K562 (cell line): Measurements from ENCODE around the gene RBPJ. TPM values are rescaled to one million over a fixed set of nuclear protein-coding genes. Genes with fewer than 3 reads are reported as not detected.

ENCODE experiments used
- ATAC-seq: fragments of 200-7000 bp; cut with Tn5 transposase; 3 replicates; pipeline ENCODE4 v1.9.1; 2020; ENCODE audit warnings: moderate library complexity
- BruUV-seq: library from RNA; stranded (reverse); fragments of 400-500 nt; replicated peaks from 2 replicates; lab custom pipeline; 2021; lab: Mats Ljungman, UMichigan
- CTCF ChIA-PET: fragments of 300-600 bp; formaldehyde crosslinking; extraction: SDS; loops from one replicate; lab custom pipeline; 2021; ENCODE audit warnings: low intra/inter-chr PET ratio; lab: Yijun Ruan, JAX
- POLR2A ChIA-PET: fragments of 300-600, 350-650 bp; sonication (Branson Sonifier 250); formaldehyde crosslinking; extraction: SDS; loops from one replicate; lab custom pipeline; 2021; ENCODE audit warnings: antibody characterized with exemption, inconsistent platforms; lab: Yijun Ruan, JAX
- DNase-seq, 4 experiments: peaks; one replicate each; pipeline versions ENCODE4 v3.0.0 to v3.0.0-alpha.2; 2011 to 2018; ENCODE audit warnings: low spot score in 3 of 4, mixed read lengths in 3 of 4; ENCODE audit errors: extremely low read depth in 1 of 4
- FAIRE-seq: peaks from 2 replicates; lab custom pipeline; 2011; peaks lifted over from hg19 to GRCh38; lab: Jason Lieb, UNC
- H2AFZ ChIP-seq: 2 replicates; pipeline ENCODE4 v1.6.0; 2011; ENCODE audit warnings: low read depth, low read length, control low read depth, inconsistent platforms
- H3K27ac ChIP-seq: fragments of 200-600 bp; 3 replicates; pipeline ENCODE4 v1.8.0; 2011; ENCODE audit warnings: low read depth, mild to moderate bottlenecking, control low read depth, inconsistent platforms, low read length, moderate library complexity, mixed read lengths; ENCODE audit errors: extremely low read depth
- H3K27me3 ChIP-seq, 2 experiments: fragments of 300-600 bp in 1 of 2; 2 replicates in 1 of 2; 3 replicates in 1 of 2; pipeline versions ENCODE4 v1.6.0 to v1.8.0; 2011; ENCODE audit warnings: inconsistent platforms in 2 of 2, low read length in 2 of 2, mild to moderate bottlenecking in 1 of 2, mixed read lengths in 1 of 2, moderate library complexity in 1 of 2; ENCODE audit not compliant: control insufficient read depth in 2 of 2, insufficient read depth in 2 of 2
- H3K36me3 ChIP-seq: fragments of 300-600 bp; 3 replicates; pipeline ENCODE4 v1.8.0; 2011; ENCODE audit warnings: mild to moderate bottlenecking, low read length, inconsistent platforms; ENCODE audit not compliant: control insufficient read depth, insufficient read depth
- H3K4me1 ChIP-seq, 2 experiments: fragments of 200-600 bp in 1 of 2; replicated peaks in 1 of 2; 2 replicates in 1 of 2; 3 replicates in 1 of 2; pipeline versions ENCODE4 v1.5.1 to v1.8.0; 2011; ENCODE audit warnings: inconsistent platforms in 2 of 2, low read length in 2 of 2, mild to moderate bottlenecking in 1 of 2, mixed read lengths in 1 of 2, moderate library complexity in 1 of 2; ENCODE audit not compliant: control insufficient read depth in 2 of 2, insufficient read depth in 2 of 2
- H3K4me2 ChIP-seq: 2 replicates; pipeline ENCODE4 v1.6.1; 2011; ENCODE audit warnings: low read length, control low read depth, inconsistent platforms, mixed read lengths; ENCODE audit not compliant: insufficient read depth
- H3K4me3 ChIP-seq: fragments of 200-600 bp; sonication (generic), shearing (Covaris generic); 2 replicates; pipeline ENCODE4 v1.5.1; 2016; ENCODE audit warnings: control low read depth, inconsistent platforms
- H3K79me2 ChIP-seq: fragments of 200-600 bp; 3 replicates; pipeline ENCODE4 v1.8.0; 2011; ENCODE audit warnings: low read length, inconsistent platforms; ENCODE audit not compliant: control insufficient read depth, insufficient read depth
- H3K9ac ChIP-seq, 2 experiments: 2 replicates each; pipeline versions ENCODE4 v1.6.0 to v1.6.1; 2011; ENCODE audit warnings: low read depth in 2 of 2, low read length in 2 of 2, control low read depth in 1 of 2, inconsistent platforms in 1 of 2, mild to moderate bottlenecking in 1 of 2, mixed read lengths in 1 of 2; ENCODE audit not compliant: insufficient read depth in 1 of 2
- H3K9me1 ChIP-seq: one replicate; pipeline ENCODE4 v1.6.0; 2011; ENCODE audit warnings: inconsistent platforms, mild to moderate bottlenecking, low read length, moderate library complexity; ENCODE audit not compliant: control insufficient read depth, insufficient read depth
- H3K9me3 ChIP-seq: replicated peaks from 2 replicates; pipeline ENCODE4 v1.5.1; 2011; ENCODE audit warnings: low read depth, low read length, inconsistent platforms; ENCODE audit not compliant: control insufficient read depth, insufficient read depth
- H4K20me1 ChIP-seq: replicated peaks from 2 replicates; pipeline ENCODE4 v1.6.1; 2011; ENCODE audit warnings: low read length, inconsistent platforms, mixed read lengths; ENCODE audit not compliant: control insufficient read depth, insufficient read depth
- CBX5 ChIP-seq: IDR thresholded peaks from 2 replicates; pipeline ENCODE4 v1.6.1; 2014; ENCODE audit warnings: low read depth, borderline replicate concordance
- HOXB6 ChIP-seq: fragments of 250-450 bp; sonication (Bioruptor Pico); IDR thresholded peaks from 2 replicates; pipeline ENCODE4 v1.5.1; 2022; ENCODE audit warnings: mild to moderate bottlenecking, borderline replicate concordance
- MAFG ChIP-seq: fragments of 450-650 bp; conservative IDR thresholded peaks from 2 replicates; pipeline ENCODE4 v1.6.1; 2016; ENCODE audit warnings: missing genetic modification characterization, missing compliant biosample characterization
- RHOXF2B ChIP-seq: fragments of 250-450 bp; sonication (Bioruptor Pico); conservative IDR thresholded peaks from 2 replicates; pipeline ENCODE4 v1.5.1; 2021
- ZNF263 ChIP-seq: sonication (generic); formaldehyde crosslinking; IDR thresholded peaks from 2 replicates; pipeline ENCODE4 v1.8.0; 2022; ENCODE audit warnings: mild to moderate bottlenecking, missing genetic modification reagents, borderline replicate concordance
- WGBS: fragments of 100-300 bp; shearing (Covaris generic); methylation state at CpG from one replicate; pipeline ENCODE4 v1.1.6; 2016; ENCODE audit warnings: low coverage, mixed read lengths; ENCODE audit not compliant: insufficient coverage; ENCODE audit errors: missing lambda C conversion rate; 5-methylcytosine and 5-hydroxymethylcytosine counted together
- in situ Hi-C: fragments of 300-500 bp; cut with MboI; formaldehyde crosslinking; loops from 4 replicates; pipeline ENCODE4 v1.15.0; 2018; ENCODE audit warnings: inconsistent platforms, mixed read lengths
- intact Hi-C: fragments of 100-400 bp; cut with micrococcal nuclease; formaldehyde crosslinking; loops from 2 replicates; pipeline ENCODE4 v1.14.2; 2022
- polyA plus RNA-seq, 8 experiments: library from polyadenylated mRNA; depleted of rRNA in 4 of 8; stranded (reverse) in 5 of 8; unstranded in 3 of 8; fragments of >200 nt; fragmentation: Nextera tagmentation in 2 of 8; fragmentation: Illumina TruSeq in 1 of 8; extraction: Ambion mirVana in 2 of 8; extraction: Trizol in 1 of 8; gene quantifications; 2 replicates each; pipeline versions ENCODE4 v1.2.1 to v1.2.3, GENCODE V29; 2011 to 2014; ENCODE audit warnings: inconsistent platforms in 1 of 8, missing spikeins in 1 of 8
- total RNA-seq, 7 experiments: library from RNA; depleted of rRNA in 6 of 7; stranded (reverse); fragments of >200 nt in 6 of 7; fragmentation: Illumina TruSeq in 2 of 7; extraction: Trizol in 2 of 7; gene quantifications; 2 replicates each; pipeline versions ENCODE4 v1.2.1 to v1.2.3, GENCODE V29; 2011 to 2021; ENCODE audit warnings: low replicate concordance in 1 of 7

The RBPJ gene
- total and polyA plus RNA-seq, 9 of the 15 experiments (the other 6 are each of a cell fraction or from before 2014, with no cell fraction given) = 17.2 to 49.4 (median 33.8) TPM

DNA sequence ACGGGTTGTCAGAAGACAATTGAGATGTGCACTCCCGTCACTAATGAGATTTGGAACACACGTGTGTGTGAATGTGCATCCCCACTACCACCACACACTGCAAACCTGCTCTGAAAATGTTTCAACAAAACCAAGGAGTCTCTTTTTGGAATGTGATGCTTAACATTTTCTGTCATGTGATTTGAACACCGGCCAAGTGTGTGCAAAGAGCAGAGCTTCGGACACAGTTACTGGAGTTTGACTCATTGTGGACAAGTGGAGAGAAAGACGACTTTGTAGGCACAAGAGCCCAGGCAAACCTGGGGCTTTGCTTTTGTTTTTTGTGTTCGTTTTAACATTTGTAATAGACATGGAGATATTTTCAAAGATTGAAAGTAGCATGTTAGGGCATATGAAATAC lies 120.3 kb downstream of the RBPJ start:
- no peak overlapping the region for H2AFZ ChIP-seq
- H3K27ac ChIP-seq = no peak overlapping the region
- intact Hi-C loops = no loop called here
- in situ Hi-C loops = no loop called here
- FAIRE-seq = no peak
- H3K79me2 ChIP-seq = no peaks in the 10 kb centered on the region
- ChIA-PET CTCF (no interaction called here), POLR2A (no interaction called here)
- H3K4me3 ChIP-seq = no peak overlapping the region
- no TSS peak for BruUV-seq
- H3K27me3 ChIP-seq = no peaks in the 10 kb centered on the region
- H3K9me3 ChIP-seq = no peaks in the 10 kb centered on the region
- no peaks in the 10 kb centered on the region; a peak in 1 of 5 replicates for H3K4me1 ChIP-seq
- H4K20me1 ChIP-seq = no peaks in the 10 kb centered on the region; the same call in 1 of the 2 replicates
- no peak overlapping the region for H3K9ac ChIP-seq
- no peak for ATAC-seq
- TF ChIP-seq MAFG (no peak), CBX5 (no peak), RHOXF2B (CRISPR knock-in tag) (no peak)
- TF ChIP-seq, all 486 proteins: peak for 0
- no peaks in the 10 kb centered on the region; the same call in 2 of the 3 replicates for H3K36me3 ChIP-seq
- H3K4me2 ChIP-seq = no peak overlapping the region
- 12% methylated on average over 7 of the region's 7 CpGs for WGBS
- H3K9me1 ChIP-seq = no peaks in the 10 kb centered on the region
- DNase-seq = no peak

DNA sequence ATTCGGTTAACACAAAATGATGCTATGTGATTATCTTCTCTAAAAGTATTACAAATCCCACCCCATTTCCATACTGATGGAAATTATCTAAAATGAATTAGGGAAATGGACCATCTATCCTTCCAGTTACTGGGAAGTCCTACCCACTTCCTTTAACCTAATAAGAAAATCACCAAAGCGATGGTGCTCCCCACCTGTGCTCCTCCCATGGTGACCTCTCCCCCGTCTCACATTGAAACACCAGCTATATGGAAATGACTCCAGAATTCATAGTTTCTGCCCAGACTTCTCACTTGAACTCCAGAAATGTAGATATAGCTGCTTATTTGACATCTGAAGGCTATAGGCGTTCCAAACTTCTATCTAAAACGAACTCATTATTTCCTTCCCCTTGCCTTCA lies 121.0 kb downstream of the RBPJ start:
- no peaks in the 10 kb centered on the region for H3K27me3 ChIP-seq
- H3K79me2 ChIP-seq = no peaks in the 10 kb centered on the region
- 30% methylated on average over 5 of the region's 5 CpGs for WGBS
- in situ Hi-C loops = no loop called here
- H3K27ac ChIP-seq = no peak overlapping the region
- DNase-seq (no peak), ATAC-seq (no peak), FAIRE-seq (no peak)
- no peak overlapping the region for H3K4me3 ChIP-seq
- H3K9me3 ChIP-seq = no peaks in the 10 kb centered on the region
- no peaks in the 10 kb centered on the region; the same call in 1 of the 2 replicates for H4K20me1 ChIP-seq
- no peak overlapping the region for H3K4me2 ChIP-seq
- ChIA-PET CTCF (no interaction called here), POLR2A (no interaction called here)
- no peak overlapping the region for H3K9ac ChIP-seq
- TF ChIP-seq ZNF263 = peak; percentile 83
- TF ChIP-seq HOXB6 = no peak
- no peaks in the 10 kb centered on the region; a peak in 1 of 5 replicates for H3K4me1 ChIP-seq
- no TSS peak for BruUV-seq
- H3K36me3 ChIP-seq = no peaks in the 10 kb centered on the region
- H2AFZ ChIP-seq = no peak overlapping the region
- no peaks in the 10 kb centered on the region for H3K9me1 ChIP-seq
- intact Hi-C loops = no loop called here
